Psoas muscle (tissue), 8 donors: ENCODE results near the gene GSG1L2. TPM values are rescaled to one million over a fixed set of nuclear protein-coding genes. Genes with fewer than 3 reads are reported as not detected.

Source experiments
- ATAC-seq, 4 donors: fragments of 200-7000 bp; cut with Tn5 transposase; one replicate each; pipeline ENCODE4 v1.9.1; 2020; ENCODE audit warnings: moderate library complexity in 3 of 4, mild to moderate bottlenecking in 2 of 4
- DNase-seq, 2 donors: peaks; one replicate each; pipeline ENCODE4 v3.0.0-alpha.2; 2020
- H3K27ac ChIP-seq: fragments of 200-600 bp; one replicate; pipeline ENCODE4 v1.8.0; 2022
- H3K27me3 ChIP-seq, 3 donors: fragments of 200-600 bp in 1 of 3; one replicate each; pipeline versions ENCODE4 v1.6.1 to v1.8.0; 2013 to 2022; ENCODE audit warnings: low read length in 2 of 3, mild to moderate bottlenecking in 2 of 3, moderate library complexity in 1 of 3; ENCODE audit not compliant: insufficient read depth in 3 of 3
- H3K36me3 ChIP-seq, 2 donors: fragments of 200-600 bp in 1 of 2; one replicate each; pipeline versions ENCODE4 v1.6.1 to v1.8.0; 2013 to 2022; ENCODE audit warnings: low read depth in 1 of 2, mild to moderate bottlenecking in 1 of 2, moderate library complexity in 1 of 2; ENCODE audit not compliant: insufficient read depth in 1 of 2
- H3K4me1 ChIP-seq: fragments of 200-600 bp; one replicate; pipeline ENCODE4 v1.8.0; 2022
- H3K4me3 ChIP-seq: fragments of 200-600 bp; one replicate; pipeline ENCODE4 v1.8.0; 2022; ENCODE audit warnings: mild to moderate bottlenecking
- H3K9me3 ChIP-seq: fragments of 200-600 bp; one replicate; pipeline ENCODE4 v1.8.0; 2022
- WGBS, 3 donors: extraction: QIAGEN DNeasy Blood & Tissue Kit; methylation state at CpG; one replicate each; pipeline versions ENCODE4 v1.1.6 to v1.1.7; 2013; 5-methylcytosine and 5-hydroxymethylcytosine counted together
- intact Hi-C, 2 donors: fragments of 100-400 bp; cut with DNase I; formaldehyde crosslinking; loops; one replicate each; pipeline versions ENCODE4 v1.11.0 to v1.14.2; 2022
- polyA plus RNA-seq, 3 donors: library from polyadenylated mRNA; stranded (reverse); fragments of 200-250 nt; gene quantifications; one replicate each; pipeline ENCODE4 v1.2.3, GENCODE V29; 2013
- total RNA-seq, 4 donors: library from RNA; stranded (reverse); fragmentation: NEBNext Ultra II Directional in 2 of 4; extraction: Animal tissue kit (Norgen Biotek cat#: 25700) in 2 of 4; gene quantifications; one replicate each; pipeline versions ENCODE4 v1.2.1 to v1.2.4, GENCODE V29; 2021 to 2023
- TF ChIP-seq, protein P1 (sequence below): fragments of 200-600 bp; IDR thresholded peaks from one replicate; pipeline ENCODE4 v1.8.0; 2022; ENCODE audit warnings: antibody characterized with exemption
- donor health status: healthy with polysubstance abuse.
- donor health status: DM: no; HTN: no; CAD: no; lungs with moderate emphysema.
- donor health status: Bipolar disorder and iron deficiency.
- donor health status: healthy.
- donor health status: DM: yes; HTN: yes; CAD: no.
- donor health status: DM: no; HTN: no; CAD: no.
- donor health status: DM: no; HTN: no; CAD: no.
- donor health status: DM: yes; HTN: yes; CAD: no.

The GSG1L2 gene
- total and polyA plus RNA-seq, 7 donors: not detected

DNA sequence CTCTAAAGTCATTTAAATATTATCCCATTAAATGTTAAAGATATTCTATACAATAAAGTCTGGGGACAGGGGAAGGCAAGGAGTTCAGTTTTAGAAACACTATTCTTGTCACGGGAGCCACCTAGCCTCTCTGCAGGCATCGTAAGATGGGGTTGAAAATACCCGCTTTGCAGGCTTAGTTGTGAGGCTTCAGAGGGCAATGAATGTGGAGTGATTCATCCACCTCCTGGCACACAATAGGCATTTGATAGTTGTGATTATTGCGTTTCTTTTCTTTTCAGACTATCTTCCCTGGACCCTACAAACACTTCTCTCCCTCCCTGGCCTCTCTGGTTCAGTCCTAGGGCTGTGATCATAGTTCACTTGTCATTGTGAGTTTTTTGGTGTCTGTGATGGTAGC lies 23.4 kb upstream of the GSG1L2 start:
- TF ChIP-seq, protein P1, sequence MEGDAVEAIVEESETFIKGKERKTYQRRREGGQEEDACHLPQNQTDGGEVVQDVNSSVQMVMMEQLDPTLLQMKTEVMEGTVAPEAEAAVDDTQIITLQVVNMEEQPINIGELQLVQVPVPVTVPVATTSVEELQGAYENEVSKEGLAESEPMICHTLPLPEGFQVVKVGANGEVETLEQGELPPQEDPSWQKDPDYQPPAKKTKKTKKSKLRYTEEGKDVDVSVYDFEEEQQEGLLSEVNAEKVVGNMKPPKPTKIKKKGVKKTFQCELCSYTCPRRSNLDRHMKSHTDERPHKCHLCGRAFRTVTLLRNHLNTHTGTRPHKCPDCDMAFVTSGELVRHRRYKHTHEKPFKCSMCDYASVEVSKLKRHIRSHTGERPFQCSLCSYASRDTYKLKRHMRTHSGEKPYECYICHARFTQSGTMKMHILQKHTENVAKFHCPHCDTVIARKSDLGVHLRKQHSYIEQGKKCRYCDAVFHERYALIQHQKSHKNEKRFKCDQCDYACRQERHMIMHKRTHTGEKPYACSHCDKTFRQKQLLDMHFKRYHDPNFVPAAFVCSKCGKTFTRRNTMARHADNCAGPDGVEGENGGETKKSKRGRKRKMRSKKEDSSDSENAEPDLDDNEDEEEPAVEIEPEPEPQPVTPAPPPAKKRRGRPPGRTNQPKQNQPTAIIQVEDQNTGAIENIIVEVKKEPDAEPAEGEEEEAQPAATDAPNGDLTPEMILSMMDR: no peak
- peaks cover 0 to under 1% (median 0%) of the 10 kb centered on the region in 3 donors for H3K27me3 ChIP-seq
- DNase-seq: no peak

DNA sequence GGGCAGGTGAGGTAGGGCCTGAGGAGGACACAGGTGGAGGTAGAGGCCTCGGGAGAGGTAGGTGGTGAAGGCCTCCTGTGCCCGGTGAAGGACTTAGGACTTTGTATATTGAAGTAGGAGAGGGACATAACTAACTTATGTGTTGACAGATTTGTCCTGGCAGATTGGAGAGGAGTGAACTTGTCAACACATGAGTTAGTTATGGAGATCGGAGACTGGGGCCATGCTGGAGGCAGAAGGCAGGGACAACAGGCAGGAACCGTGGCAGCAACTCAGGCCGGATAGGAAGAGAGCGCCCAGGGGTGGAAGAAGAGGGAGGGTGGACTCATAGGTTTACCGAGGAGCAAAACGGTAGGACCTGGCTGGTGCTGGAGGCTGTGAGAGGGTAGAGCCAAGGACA lies 22.3 kb upstream of the GSG1L2 start:
- DNase-seq (no peak), ATAC-seq (peak; percentile 28 to 72 (median 64))
- Histone ChIP-seq H3K4me1 (peaks cover 26% of the 10 kb centered on the region), H3K27ac (no peak overlapping the region), H3K36me3 (no peaks in the 10 kb centered on the region), H3K27me3 (no peaks in the 10 kb centered on the region), H3K4me3 (no peak overlapping the region), H3K9me3 (no peaks in the 10 kb centered on the region)
- TF ChIP-seq, protein P1: no peak
- intact Hi-C loops: no loop called here
- 28 to 49% (median 37%) methylated on average over 8 of the region's 8 CpGs for WGBS, 3 donors

More for the DNA sequence above, 23.4 kb upstream of the GSG1L2 start:
- 92 to 95% (median 93%) methylated on average over 4 of the region's 4 CpGs for WGBS, 3 donors
- Histone ChIP-seq H3K4me1 (peaks cover 26% of the 10 kb centered on the region), H3K36me3 (no peaks in the 10 kb centered on the region), H3K27ac (no peak overlapping the region), H3K9me3 (no peaks in the 10 kb centered on the region), H3K4me3 (no peak overlapping the region)
- intact Hi-C loops: no loop called here
- ATAC-seq: no peak

DNA sequence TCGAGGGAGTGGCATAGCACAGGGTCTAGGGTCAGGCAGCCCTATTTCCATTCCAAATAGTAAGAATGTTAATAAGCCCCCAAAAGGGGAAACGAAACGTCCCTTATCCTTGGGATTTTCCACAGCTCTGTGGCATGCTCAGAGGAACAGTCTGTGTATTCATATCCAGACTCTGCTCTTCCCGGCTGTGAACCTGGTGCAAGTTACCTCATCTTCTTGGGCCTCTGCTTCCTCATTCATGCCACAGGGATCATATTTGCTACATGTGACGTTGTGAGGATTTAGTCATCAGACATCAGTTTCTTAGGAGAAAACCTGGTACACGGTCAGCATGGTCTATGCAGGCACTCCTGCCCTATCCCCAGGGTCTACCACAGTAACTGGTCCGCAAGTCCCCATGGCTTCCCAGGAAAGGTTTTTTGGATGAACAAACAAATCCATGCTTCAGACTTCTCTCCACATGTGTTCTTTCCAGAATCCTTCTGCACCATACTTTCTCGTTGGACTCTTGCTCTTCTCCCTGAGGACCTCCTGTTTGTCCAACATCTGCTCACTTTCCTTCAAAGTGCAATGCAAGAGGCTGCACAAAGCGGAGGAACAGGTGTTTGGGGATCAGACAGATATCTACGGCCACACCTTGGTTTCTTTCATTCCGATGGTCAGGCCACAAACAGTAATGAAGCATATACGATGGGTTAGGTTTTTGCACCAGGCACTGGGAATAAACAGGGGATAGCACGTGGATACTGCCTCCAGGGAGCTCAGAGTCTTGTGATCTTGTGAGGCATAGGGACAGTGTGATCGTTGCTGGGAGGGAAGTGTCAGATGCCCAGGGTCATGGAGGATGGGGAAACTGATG lies 21.5 kb upstream of the GSG1L2 start:
- no peaks in the 10 kb centered on the region for H3K9me3 ChIP-seq
- no peaks in the 10 kb centered on the region for H3K36me3 ChIP-seq
- H3K4me1 ChIP-seq: peaks cover 26% of the 10 kb centered on the region
- H3K4me3 ChIP-seq: no peak overlapping the region
- no peak for DNase-seq
- no peaks in the 10 kb centered on the region for H3K27me3 ChIP-seq
- peak; percentile 57 to 67 (median 60) for ATAC-seq
- TF ChIP-seq, protein P1: no peak
- WGBS, 3 donors: 61 to 78% (median 68%) methylated on average over 14 of the region's 14 CpGs
- intact Hi-C loops: no loop called here
- no peak overlapping the region for H3K27ac ChIP-seq

DNA sequence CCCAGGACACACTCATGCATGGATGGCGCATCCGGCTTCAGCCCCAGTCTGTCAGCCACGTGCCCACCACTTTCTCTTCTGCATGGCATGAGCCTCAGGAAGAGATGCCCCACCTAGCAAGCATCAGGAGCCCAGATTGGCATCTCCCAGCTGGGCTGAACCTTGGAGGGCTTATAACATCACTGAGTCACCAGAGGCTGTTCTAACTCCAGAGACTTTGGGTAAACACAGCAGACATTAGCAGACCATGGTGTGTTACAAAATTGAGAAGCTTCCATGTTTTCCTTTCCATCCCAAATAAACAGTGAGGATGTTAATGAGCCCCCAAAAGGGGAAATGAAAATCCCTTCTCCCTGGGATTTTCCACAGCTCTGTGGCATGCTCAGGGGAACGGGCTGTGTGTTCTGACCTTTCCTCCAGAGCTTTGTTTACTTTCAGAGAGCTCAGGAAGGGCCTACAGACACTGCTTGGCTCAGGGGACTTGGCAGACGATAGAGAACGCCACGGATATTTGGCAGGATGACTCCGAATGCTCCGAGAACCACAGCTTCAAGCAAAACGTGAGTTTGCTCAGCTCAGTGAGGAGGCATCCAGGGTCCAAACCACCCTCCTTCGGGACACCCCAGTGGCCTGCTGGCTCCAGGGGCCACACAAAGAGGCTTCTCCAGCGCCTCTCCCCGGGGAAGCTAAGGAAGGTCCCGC lies 20.3 kb upstream of the GSG1L2 start:
- DNase-seq (peak; percentile 50 to 65), ATAC-seq (peak; percentile 60 to 85 (median 72))
- 26 to 30% (median 27%) methylated on average over 14 of the region's 14 CpGs for WGBS, 3 donors
- H3K9me3 ChIP-seq: no peaks in the 10 kb centered on the region
- TF ChIP-seq, protein P1: no peak
- intact Hi-C loops: no loop called here
- no peaks in the 10 kb centered on the region for H3K36me3 ChIP-seq
- H3K4me3 ChIP-seq: peak overlapping the region; percentile 28
- H3K4me1 ChIP-seq: peaks cover 26% of the 10 kb centered on the region
- peak overlapping the region; percentile 67 for H3K27ac ChIP-seq
- H3K27me3 ChIP-seq: no peaks in the 10 kb centered on the region
